ENCODE results near the gene PNPLA6. TPM values are rescaled to one million over a fixed set of nuclear protein-coding genes. Genes with fewer than 3 reads are reported as not detected.
A peak's percentile ranks its signal among the peaks of the same experiment; 100 is the strongest.

The PNPLA6 gene
- total and polyA plus RNA-seq, 9 of the 15 experiments (the other 6 are each of a cell fraction or from before 2014, with no cell fraction given) = 0.07 to 30.2 (median 8.3) TPM

- TF ChIP-seq, protein P1, sequence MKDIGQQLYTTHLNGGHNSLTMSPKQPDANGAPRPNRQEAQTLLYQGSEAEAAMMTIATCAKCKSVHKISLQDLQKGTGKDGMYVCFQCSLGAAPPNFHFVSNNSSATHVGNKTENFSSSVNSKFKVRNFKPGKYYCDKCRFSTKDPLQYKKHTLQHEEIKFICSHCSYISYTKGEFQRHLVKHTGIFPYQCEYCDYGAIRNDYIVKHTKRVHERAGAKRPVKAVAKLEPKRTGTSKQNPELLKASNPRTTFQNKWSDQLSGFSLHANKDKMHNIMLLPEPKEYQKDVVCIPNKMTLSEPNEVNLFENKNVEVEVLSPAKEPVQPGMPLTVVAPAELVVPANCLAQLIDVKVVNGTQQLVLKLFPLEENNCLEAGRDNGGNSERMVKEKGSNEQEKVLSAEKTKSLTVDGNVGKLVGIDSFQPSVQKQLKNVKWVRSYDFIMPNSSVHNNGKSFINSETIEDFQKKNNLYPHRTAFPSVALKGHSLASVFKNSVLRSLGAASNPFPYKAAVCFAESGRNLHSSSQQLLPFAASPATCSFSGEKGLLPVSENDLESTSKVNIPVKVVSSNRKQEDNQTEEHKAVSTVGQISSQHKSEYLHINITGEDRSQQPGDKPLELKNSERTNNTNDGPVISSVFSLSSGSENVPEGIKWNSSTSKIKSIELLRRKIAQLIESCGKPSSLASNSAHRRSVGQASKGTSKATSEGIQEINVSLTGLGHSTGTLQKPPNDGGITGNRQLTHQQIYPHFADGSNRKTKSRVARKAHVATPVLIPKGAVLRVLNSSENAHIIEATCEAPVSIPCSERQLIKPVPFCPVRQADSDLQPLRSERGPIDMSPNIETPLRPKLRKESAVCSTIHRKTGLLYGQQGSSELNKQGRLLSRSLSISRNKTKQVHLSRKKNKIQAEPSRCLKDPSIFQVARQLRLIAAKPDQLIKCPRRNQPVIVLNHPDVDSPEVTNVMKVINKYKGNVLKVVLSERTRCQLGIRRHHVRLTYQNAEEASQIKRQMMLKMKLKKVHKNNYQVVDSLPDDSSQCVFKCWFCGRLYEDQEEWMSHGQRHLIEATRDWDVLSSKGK (CRISPR knock-in tag; IDR thresholded peaks at IDR 0.05) = no peak
- TF ChIP-seq KAT8 (IDR thresholded peaks at IDR 0.05; ENCODE audit: low read depth) (no peak), ZNF436 (CRISPR knock-in tag; IDR thresholded peaks at IDR 0.05) (no peak), HMGXB4 (CRISPR knock-in tag; IDR thresholded peaks at IDR 0.05) (0 out of 2 replicates have a peak, but pooled peaks have one; percentile 9), EHMT2 (IDR thresholded peaks at IDR 0.05) (no peak), ARID2 (IDR thresholded peaks at IDR 0.05) (no peak), ZNF146 (CRISPR knock-in tag; IDR thresholded peaks at IDR 0.05; ENCODE audit: unreplicated experiment) (no peak), SIX5 (IDR thresholded peaks at IDR 0.05; ENCODE audit: borderline replicate concordance in 1 of 2, insufficient read depth in 1 of 2, low read depth in 1 of 2, low read length in 2 of 2) (peak; percentile 97 to 98), HBP1 (CRISPR knock-in tag; IDR thresholded peaks at IDR 0.05) (no peak), RUNX1 (IDR thresholded peaks at IDR 0.05; ENCODE audit: low read depth) (no peak), ZNF778 (CRISPR knock-in tag; IDR thresholded peaks at IDR 0.05) (no peak), RHOXF2B (CRISPR knock-in tag; conservative IDR thresholded peaks at IDR 0.05) (no peak), ELF4 (CRISPR knock-in tag; IDR thresholded peaks at IDR 0.05) (no peak)
- TF ChIP-seq, protein P2, sequence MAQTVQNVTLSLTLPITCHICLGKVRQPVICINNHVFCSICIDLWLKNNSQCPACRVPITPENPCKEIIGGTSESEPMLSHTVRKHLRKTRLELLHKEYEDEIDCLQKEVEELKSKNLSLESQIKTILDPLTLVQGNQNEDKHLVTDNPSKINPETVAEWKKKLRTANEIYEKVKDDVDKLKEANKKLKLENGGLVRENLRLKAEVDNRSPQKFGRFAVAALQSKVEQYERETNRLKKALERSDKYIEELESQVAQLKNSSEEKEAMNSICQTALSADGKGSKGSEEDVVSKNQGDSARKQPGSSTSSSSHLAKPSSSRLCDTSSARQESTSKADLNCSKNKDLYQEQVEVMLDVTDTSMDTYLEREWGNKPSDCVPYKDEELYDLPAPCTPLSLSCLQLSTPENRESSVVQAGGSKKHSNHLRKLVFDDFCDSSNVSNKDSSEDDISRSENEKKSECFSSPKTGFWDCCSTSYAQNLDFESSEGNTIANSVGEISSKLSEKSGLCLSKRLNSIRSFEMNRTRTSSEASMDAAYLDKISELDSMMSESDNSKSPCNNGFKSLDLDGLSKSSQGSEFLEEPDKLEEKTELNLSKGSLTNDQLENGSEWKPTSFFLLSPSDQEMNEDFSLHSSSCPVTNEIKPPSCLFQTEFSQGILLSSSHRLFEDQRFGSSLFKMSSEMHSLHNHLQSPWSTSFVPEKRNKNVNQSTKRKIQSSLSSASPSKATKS (CRISPR knock-in tag; IDR thresholded peaks at IDR 0.05) = no peak
- TF ChIP-seq, protein P3, sequence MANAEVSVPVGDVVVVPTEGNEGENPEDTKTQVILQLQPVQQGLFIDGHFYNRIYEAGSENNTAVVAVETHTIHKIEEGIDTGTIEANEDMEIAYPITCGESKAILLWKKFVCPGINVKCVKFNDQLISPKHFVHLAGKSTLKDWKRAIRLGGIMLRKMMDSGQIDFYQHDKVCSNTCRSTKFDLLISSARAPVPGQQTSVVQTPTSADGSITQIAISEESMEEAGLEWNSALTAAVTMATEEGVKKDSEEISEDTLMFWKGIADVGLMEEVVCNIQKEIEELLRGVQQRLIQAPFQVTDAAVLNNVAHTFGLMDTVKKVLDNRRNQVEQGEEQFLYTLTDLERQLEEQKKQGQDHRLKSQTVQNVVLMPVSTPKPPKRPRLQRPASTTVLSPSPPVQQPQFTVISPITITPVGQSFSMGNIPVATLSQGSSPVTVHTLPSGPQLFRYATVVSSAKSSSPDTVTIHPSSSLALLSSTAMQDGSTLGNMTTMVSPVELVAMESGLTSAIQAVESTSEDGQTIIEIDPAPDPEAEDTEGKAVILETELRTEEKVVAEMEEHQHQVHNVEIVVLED (CRISPR knock-in tag; IDR thresholded peaks at IDR 0.05) = peak; percentile 98
These were observed at the start of gene PNPLA6 (continued) for GRCh38 chr19:7535047-7535997.
